Measurements from ENCODE around the gene DRICH1. TPM values are rescaled to one million over a fixed set of nuclear protein-coding genes. Genes with fewer than 3 reads are reported as not detected.

DRICH1 gene
- total RNA-seq, 1 experiment from 2014 or later: 0.15 TPM

DNA sequence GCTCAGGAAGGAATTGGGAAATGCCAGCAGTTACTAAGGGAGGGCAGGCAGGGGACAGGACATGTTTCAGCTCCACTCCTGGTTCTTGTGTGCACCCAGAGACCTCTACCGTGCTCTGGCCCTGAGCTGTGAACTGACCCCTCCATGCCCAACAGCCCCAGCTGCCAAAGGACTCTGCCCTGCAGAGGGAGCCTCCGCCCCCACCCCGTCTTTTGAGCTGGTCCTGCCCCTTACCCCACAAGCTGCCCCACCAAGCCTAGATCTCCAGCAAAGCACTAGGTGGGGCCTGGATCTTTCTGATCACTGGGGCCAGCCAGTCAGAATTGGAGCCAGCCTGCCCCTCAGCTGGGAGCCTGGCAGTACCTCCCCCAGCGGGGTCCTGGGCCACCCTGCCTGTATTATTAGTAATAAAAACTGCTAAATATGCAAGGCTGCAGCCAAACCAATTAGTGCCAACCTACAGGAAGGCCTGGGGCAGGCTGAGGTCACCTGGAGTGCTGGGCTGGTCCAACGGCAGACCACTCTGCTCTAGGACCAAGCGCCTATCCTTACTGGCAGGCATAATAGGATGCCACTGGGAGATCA lies 23.9 kb upstream of the DRICH1 start:
- no peak overlapping the region for H3K9ac ChIP-seq (ENCODE audit: low read length)
- H3K9me2 ChIP-seq (replicated peaks; ENCODE audit: low read length): no peaks in the 10 kb centered on the region
- H3K4me2 ChIP-seq (ENCODE audit: low read length): no peak overlapping the region
- no peaks in the 10 kb centered on the region for H3K27me3 ChIP-seq (ENCODE audit: low read length)
- H3K27ac ChIP-seq (ENCODE audit: low read length): no peak overlapping the region
- H3K79me2 ChIP-seq (ENCODE audit: low read length): no peaks in the 10 kb centered on the region
- H4K20me1 ChIP-seq (ENCODE audit: low read length): no peaks in the 10 kb centered on the region
- POLR2A ChIA-PET (ENCODE audit: unreplicated experiment): no interaction called here
- DNase-seq: no peak
- CTCF ChIA-PET: no interaction called here
- H3K4me3 ChIP-seq (ENCODE audit: low read length): no peak overlapping the region
- no peaks in the 10 kb centered on the region for H3K4me1 ChIP-seq (ENCODE audit: insufficient read depth, low read length)
- H3K9me3 ChIP-seq (ENCODE audit: low read length): no peaks in the 10 kb centered on the region
- TF ChIP-seq EZH2 (IDR thresholded peaks at IDR 0.05; ENCODE audit: low read length, unreplicated experiment) (no peak), CTCF (conservative IDR thresholded peaks at IDR 0.05; ENCODE audit: low read depth, low read length) (no peak)
- BruUV-seq (replicated peaks): no TSS peak
- H2AFZ ChIP-seq (ENCODE audit: low read length): no peak overlapping the region
- H3K36me3 ChIP-seq (ENCODE audit: low read depth, low read length): no peaks in the 10 kb centered on the region
- ATAC-seq: no peak
- intact Hi-C loops (cut with micrococcal nuclease): no loop called here
- no peaks in the 10 kb centered on the region for H3F3A ChIP-seq (ENCODE audit: low read length, unreplicated experiment)

DNA sequence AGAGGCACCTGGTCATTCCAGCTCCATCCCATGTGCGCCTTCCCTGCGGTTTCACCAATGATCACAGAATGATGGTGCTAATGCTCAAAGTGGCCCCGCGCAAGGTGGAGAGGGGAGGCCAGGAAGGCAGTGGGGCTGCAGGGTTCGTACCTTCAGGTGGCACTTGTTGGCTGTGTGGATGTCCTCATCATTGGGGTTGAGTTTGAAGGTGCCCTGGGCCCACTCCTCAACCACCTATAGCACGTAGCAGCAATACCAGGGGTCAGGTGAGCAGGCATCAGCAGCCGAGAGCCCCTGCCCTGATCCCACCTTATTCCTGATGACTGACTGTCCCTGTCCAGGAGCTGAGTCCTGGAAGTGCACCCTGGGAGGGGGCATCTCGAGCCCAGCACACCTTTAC lies 20.6 kb upstream of the DRICH1 start:
- no peak overlapping the region for H3K4me3 ChIP-seq (ENCODE audit: low read length)
- no peaks in the 10 kb centered on the region for H4K20me1 ChIP-seq (ENCODE audit: low read length)
- no peaks in the 10 kb centered on the region for H3K4me1 ChIP-seq (ENCODE audit: insufficient read depth, low read length)
- no peak for TF ChIP-seq CTCF (conservative IDR thresholded peaks at IDR 0.05; ENCODE audit: low read depth, low read length)
- no peak for TF ChIP-seq EZH2phosphoT487 (IDR thresholded peaks at IDR 0.05; ENCODE audit: borderline replicate concordance, low read length)
- TF ChIP-seq EZH2 (IDR thresholded peaks at IDR 0.05; ENCODE audit: low read length, unreplicated experiment): no peak
- H3K9ac ChIP-seq (ENCODE audit: low read length): no peak overlapping the region
- BruUV-seq (replicated peaks): no TSS peak
- H3K9me2 ChIP-seq (replicated peaks; ENCODE audit: low read length): no peaks in the 10 kb centered on the region
- no peak overlapping the region for H3K4me2 ChIP-seq (ENCODE audit: low read length)
- H3K9me3 ChIP-seq (ENCODE audit: low read length): no peaks in the 10 kb centered on the region
- no peak overlapping the region for H2AFZ ChIP-seq (ENCODE audit: low read length)
- no peaks in the 10 kb centered on the region for H3K79me2 ChIP-seq (ENCODE audit: low read length)
- H3K27me3 ChIP-seq (ENCODE audit: low read length): no peaks in the 10 kb centered on the region
- CTCF ChIA-PET: no interaction called here
- intact Hi-C loops (cut with micrococcal nuclease): no loop called here
- no peaks in the 10 kb centered on the region for H3F3A ChIP-seq (ENCODE audit: low read length, unreplicated experiment)
- no peak for ATAC-seq
- POLR2A ChIA-PET (ENCODE audit: unreplicated experiment): no interaction called here
- H3K36me3 ChIP-seq (ENCODE audit: low read depth, low read length): no peaks in the 10 kb centered on the region
- no peak overlapping the region for H3K27ac ChIP-seq (ENCODE audit: low read length)
- DNase-seq: no peak

- Histone ChIP-seq H3K79me2 (ENCODE audit: low read length) (no peaks in the 10 kb centered on the region), H3F3A (ENCODE audit: low read length, unreplicated experiment) (no peaks in the 10 kb centered on the region), H3K4me1 (ENCODE audit: insufficient read depth, low read length) (no peaks in the 10 kb centered on the region), H3K9me3 (ENCODE audit: low read length) (no peaks in the 10 kb centered on the region), H3K27ac (ENCODE audit: low read length) (no peak overlapping the region), H3K9ac (ENCODE audit: low read length) (no peak overlapping the region), H2AFZ (ENCODE audit: low read length) (no peak overlapping the region), H3K4me2 (ENCODE audit: low read length) (no peak overlapping the region), H3K36me3 (ENCODE audit: low read depth, low read length) (no peaks in the 10 kb centered on the region), H3K9me2 (replicated peaks; ENCODE audit: low read length) (no peaks in the 10 kb centered on the region), H3K27me3 (ENCODE audit: low read length) (no peaks in the 10 kb centered on the region), H4K20me1 (ENCODE audit: low read length) (no peaks in the 10 kb centered on the region), H3K4me3 (ENCODE audit: low read length) (no peak overlapping the region)
- ChIA-PET CTCF (no interaction called here), POLR2A (ENCODE audit: unreplicated experiment) (no interaction called here)
- BruUV-seq (replicated peaks): no TSS peak
- TF ChIP-seq CTCF (conservative IDR thresholded peaks at IDR 0.05; ENCODE audit: low read depth, low read length) (no peak), EZH2phosphoT487 (IDR thresholded peaks at IDR 0.05; ENCODE audit: borderline replicate concordance, low read length) (no peak), EZH2 (IDR thresholded peaks at IDR 0.05; ENCODE audit: low read length, unreplicated experiment) (no peak)
- DNase-seq: no peak
- no peak for ATAC-seq
- intact Hi-C loops (cut with micrococcal nuclease): no loop called here
These were observed 20.2 kb upstream of the DRICH1 start for GRCh38 chr22:23652286-23652685.

Data from PC-3 (cell line).